ENCODE results near the gene CRELD2. TPM values are rescaled to one million over a fixed set of nuclear protein-coding genes. Genes with fewer than 3 reads are reported as not detected.

The CRELD2 gene
- total and polyA plus RNA-seq, 2 of the 13 experiments (the other 11 are each of a cell fraction or from before 2014, with no cell fraction given): 17.2 to 44.7 TPM

DNA sequence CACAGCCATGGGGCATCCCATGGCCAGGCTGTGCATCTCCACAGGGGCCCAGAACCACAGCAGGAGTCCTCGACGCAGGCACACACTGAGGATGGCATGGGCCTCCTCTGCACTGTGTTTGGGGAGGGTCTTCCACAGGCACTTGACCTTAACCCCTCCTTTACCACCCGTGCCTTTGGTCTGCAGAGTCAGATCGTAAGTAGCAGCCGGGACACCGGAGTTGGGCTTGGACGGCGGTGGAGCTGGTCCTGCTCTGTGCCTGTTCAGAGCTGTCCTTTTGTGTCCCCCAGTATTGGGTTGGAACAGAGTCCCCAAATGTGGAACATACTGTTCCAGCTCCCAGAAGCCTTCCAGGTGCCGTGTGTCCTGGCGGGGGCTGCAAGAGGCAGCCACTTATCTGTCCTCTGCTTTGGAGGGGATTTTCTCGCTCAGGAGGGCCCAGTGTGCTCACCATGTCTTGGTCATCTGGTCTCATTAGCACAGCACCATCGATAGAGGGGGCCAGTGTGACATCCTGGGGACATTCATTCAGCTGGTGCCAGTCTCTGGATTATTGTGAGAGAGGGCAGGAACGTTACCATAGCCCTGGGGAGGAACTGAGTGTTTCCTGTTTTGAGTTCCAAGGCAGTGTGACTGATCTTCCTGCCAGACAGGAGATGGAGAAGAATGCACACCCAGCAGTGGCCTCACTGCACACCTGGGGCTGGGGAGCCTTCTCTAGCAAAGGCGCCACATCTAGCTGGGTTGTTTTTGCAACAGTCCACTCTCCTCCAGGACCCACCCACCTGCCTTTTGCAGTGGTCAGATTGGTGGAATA, 12.4 kb downstream of the CRELD2 start (continued):
- TF ChIP-seq, protein P1, sequence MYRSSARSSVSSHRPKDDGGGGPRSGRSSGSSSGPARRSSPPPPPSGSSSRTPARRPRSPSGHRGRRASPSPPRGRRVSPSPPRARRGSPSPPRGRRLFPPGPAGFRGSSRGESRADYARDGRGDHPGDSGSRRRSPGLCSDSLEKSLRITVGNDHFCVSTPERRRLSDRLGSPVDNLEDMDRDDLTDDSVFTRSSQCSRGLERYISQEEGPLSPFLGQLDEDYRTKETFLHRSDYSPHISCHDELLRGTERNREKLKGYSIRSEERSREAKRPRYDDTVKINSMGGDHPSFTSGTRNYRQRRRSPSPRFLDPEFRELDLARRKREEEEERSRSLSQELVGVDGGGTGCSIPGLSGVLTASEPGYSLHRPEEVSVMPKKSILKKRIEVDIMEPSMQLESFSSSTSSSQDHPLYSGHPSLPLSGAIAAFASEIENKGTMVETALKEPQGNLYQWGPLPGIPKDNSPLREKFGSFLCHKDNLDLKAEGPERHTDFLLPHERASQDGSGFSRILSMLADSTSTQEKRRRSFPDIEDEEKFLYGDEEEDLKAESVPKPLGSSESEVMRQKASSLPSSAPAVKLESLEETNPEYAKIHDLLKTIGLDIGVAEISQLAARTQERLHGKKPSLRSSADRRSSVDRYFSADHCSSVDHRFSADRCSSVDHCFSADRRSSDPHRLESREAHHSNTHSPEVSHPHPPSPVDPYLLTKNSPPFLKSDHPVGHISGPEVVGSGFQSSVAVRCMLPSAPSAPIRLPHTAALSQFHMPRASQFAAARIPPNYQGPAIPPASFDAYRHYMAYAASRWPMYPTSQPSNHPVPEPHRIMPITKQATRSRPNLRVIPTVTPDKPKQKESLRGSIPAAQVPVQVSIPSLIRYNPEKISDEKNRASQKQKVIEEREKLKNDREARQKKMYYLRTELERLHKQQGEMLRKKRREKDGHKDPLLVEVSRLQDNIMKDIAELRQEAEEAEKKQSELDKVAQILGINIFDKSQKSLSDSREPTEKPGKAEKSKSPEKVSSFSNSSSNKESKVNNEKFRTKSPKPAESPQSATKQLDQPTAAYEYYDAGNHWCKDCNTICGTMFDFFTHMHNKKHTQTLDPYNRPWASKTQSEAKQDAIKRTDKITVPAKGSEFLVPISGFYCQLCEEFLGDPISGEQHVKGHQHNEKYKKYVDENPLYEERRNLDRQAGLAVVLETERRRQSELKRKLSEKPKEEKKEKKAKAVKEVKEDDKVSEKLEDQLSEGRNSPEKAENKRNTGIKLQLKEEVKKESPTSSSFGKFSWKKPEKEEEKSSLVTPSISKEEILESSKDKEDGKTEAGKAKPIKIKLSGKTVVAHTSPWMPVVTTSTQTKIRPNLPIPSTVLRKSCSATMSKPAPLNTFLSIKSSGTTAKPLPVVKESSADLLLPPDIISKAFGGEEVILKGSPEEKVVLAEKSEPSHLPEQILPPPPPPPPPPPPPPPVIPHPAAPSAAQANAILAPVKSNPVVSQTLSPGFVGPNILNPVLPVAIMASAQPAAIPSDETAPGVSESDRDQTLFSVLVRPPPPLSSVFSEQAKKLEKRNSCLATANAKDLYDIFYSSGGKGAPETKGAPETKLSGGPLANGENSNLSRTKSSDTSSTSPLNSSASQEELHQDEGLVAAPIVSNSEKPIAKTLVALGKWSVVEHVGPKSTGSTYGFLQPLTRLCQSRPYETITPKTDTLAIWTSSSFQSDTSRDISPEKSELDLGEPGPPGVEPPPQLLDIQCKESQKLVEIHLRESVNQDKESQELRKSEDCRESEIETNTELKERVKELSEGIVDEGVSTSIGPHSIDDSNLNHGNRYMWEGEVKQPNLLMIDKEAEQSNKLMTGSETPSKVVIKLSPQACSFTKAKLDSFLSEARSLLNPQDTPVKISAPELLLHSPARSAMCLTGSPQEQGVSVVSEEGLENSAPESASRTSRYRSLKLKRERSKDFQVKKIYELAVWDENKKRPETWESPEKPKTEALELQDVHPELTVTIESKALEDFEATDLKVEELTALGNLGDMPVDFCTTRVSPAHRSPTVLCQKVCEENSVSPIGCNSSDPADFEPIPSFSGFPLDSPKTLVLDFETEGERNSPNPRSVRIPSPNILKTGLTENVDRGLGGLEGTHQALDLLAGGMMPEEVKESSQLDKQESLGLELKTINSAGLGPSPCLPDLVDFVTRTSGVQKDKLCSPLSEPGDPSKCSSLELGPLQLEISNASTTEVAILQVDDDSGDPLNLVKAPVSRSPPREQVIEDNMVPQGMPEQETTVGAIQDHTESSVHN (CRISPR knock-in tag; IDR thresholded peaks at IDR 0.05): no peak
- TF ChIP-seq MXI1 (IDR thresholded peaks at IDR 0.05; ENCODE audit: borderline replicate concordance, low read depth, low read length): no peak; the same call in 2 of the 3 replicates
- TF ChIP-seq RORA (CRISPR knock-in tag; IDR thresholded peaks at IDR 0.05): no peak
- peak; percentile 48; the same call in 1 of the 2 replicates for TF ChIP-seq ELF1 (CRISPR knock-in tag; IDR thresholded peaks at IDR 0.05)
- TF ChIP-seq RFXANK (CRISPR knock-in tag; IDR thresholded peaks at IDR 0.05): no peak
- no peak for TF ChIP-seq BORCS8-MEF2B (CRISPR knock-in tag; IDR thresholded peaks at IDR 0.05)
- TF ChIP-seq, protein P2, sequence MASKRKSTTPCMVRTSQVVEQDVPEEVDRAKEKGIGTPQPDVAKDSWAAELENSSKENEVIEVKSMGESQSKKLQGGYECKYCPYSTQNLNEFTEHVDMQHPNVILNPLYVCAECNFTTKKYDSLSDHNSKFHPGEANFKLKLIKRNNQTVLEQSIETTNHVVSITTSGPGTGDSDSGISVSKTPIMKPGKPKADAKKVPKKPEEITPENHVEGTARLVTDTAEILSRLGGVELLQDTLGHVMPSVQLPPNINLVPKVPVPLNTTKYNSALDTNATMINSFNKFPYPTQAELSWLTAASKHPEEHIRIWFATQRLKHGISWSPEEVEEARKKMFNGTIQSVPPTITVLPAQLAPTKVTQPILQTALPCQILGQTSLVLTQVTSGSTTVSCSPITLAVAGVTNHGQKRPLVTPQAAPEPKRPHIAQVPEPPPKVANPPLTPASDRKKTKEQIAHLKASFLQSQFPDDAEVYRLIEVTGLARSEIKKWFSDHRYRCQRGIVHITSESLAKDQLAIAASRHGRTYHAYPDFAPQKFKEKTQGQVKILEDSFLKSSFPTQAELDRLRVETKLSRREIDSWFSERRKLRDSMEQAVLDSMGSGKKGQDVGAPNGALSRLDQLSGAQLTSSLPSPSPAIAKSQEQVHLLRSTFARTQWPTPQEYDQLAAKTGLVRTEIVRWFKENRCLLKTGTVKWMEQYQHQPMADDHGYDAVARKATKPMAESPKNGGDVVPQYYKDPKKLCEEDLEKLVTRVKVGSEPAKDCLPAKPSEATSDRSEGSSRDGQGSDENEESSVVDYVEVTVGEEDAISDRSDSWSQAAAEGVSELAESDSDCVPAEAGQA (IDR thresholded peaks at IDR 0.05; ENCODE audit: low read depth): no peak
- TF ChIP-seq, protein P2 (CRISPR knock-in tag; IDR thresholded peaks at IDR 0.05; ENCODE audit: borderline replicate concordance): no peak
- no peak for TF ChIP-seq MEIS2 (CRISPR knock-in tag; IDR thresholded peaks at IDR 0.05)
- no peak for TF ChIP-seq FLYWCH1 (CRISPR knock-in tag; IDR thresholded peaks at IDR 0.05)
- peak; percentile 67 for TF ChIP-seq TEAD3 (CRISPR knock-in tag; optimal IDR thresholded peaks at IDR 0.05; ENCODE audit: borderline replicate concordance)
- TF ChIP-seq, protein P3, sequence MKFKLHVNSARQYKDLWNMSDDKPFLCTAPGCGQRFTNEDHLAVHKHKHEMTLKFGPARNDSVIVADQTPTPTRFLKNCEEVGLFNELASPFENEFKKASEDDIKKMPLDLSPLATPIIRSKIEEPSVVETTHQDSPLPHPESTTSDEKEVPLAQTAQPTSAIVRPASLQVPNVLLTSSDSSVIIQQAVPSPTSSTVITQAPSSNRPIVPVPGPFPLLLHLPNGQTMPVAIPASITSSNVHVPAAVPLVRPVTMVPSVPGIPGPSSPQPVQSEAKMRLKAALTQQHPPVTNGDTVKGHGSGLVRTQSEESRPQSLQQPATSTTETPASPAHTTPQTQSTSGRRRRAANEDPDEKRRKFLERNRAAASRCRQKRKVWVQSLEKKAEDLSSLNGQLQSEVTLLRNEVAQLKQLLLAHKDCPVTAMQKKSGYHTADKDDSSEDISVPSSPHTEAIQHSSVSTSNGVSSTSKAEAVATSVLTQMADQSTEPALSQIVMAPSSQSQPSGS (CRISPR knock-in tag; IDR thresholded peaks at IDR 0.05): no peak
- no peak for TF ChIP-seq MTA3 (CRISPR knock-in tag; IDR thresholded peaks at IDR 0.05)
- no peak for TF ChIP-seq SRF (IDR thresholded peaks at IDR 0.05; ENCODE audit: low read depth, low read length)

Measured in HepG2 (cell line).